HepG2 (cell line): Measurements from ENCODE around the gene VKORC1L1. TPM values are rescaled to one million over a fixed set of nuclear protein-coding genes. Genes with fewer than 3 reads are reported as not detected.
"Not testable (repeated sequence)": the region's sequence is repeated elsewhere in the genome, so short reads cannot be mapped to it uniquely, and the experiment has no call there.

ENCODE experiments used
- ATAC-seq: fragments of 200-7000 bp; cut with Tn5 transposase; 3 replicates; pipeline ENCODE4 v1.9.1; 2020; ENCODE audit warnings: mild to moderate bottlenecking, moderate library complexity
- BruUV-seq: library from RNA; stranded (reverse); fragments of 400-500 nt; replicated peaks from 2 replicates; lab custom pipeline; 2021; lab: Mats Ljungman, UMichigan
- CTCF ChIA-PET: fragments of 300-600 bp; formaldehyde crosslinking; extraction: SDS; loops from one replicate; lab custom pipeline; 2021; ENCODE audit warnings: low total read pairs, inconsistent platforms, low intra/inter-chr PET ratio; lab: Yijun Ruan, JAX
- POLR2A ChIA-PET: fragments of 350-600 bp; sonication (Branson Sonifier 250); formaldehyde crosslinking; loops from one replicate; lab custom pipeline; 2020; ENCODE audit warnings: antibody characterized with exemption, inconsistent platforms; lab: Yijun Ruan, JAX
- DNase-seq: peaks from one replicate; pipeline ENCODE4 v3.0.0-alpha.2; 2015; ENCODE audit warnings: low spot score
- FAIRE-seq: peaks from 3 replicates; lab custom pipeline; 2011; peaks lifted over from hg19 to GRCh38; lab: Jason Lieb, UNC
- H2AFZ ChIP-seq: one replicate; pipeline ENCODE4 v1.6.1; 2011; ENCODE audit warnings: low read length, inconsistent platforms
- H3K27ac ChIP-seq: fragments of 300-600 bp; 3 replicates; pipeline ENCODE4 v1.8.0; 2011; ENCODE audit warnings: mixed run types, mild to moderate bottlenecking, mixed read lengths, low read length, inconsistent platforms; ENCODE audit not compliant: insufficient read depth; ENCODE audit errors: extremely low read length
- H3K27me3 ChIP-seq, 2 experiments: fragments of 200-600 bp in 1 of 2; 2 replicates in 1 of 2; 3 replicates in 1 of 2; pipeline versions ENCODE4 v1.6.0 to v1.8.0; 2011; ENCODE audit warnings: low read length in 2 of 2, mild to moderate bottlenecking in 2 of 2, moderate library complexity in 2 of 2, inconsistent platforms in 1 of 2; ENCODE audit not compliant: insufficient read depth in 2 of 2, control insufficient read depth in 1 of 2
- H3K36me3 ChIP-seq, 2 experiments: fragments of 200-600 bp in 1 of 2; replicated peaks in 1 of 2; 2 replicates in 1 of 2; 3 replicates in 1 of 2; pipeline versions ENCODE4 v1.5.1 to v1.8.0; 2011; ENCODE audit warnings: low read length in 2 of 2, inconsistent platforms in 1 of 2; ENCODE audit not compliant: insufficient read depth in 2 of 2, control insufficient read depth in 1 of 2
- H3K4me1 ChIP-seq: 2 replicates; pipeline ENCODE4 v1.5.1; 2012; ENCODE audit warnings: low read length, inconsistent platforms; ENCODE audit not compliant: insufficient read depth
- H3K4me2 ChIP-seq: 2 replicates; pipeline ENCODE4 v1.6.0; 2011; ENCODE audit warnings: low read depth, low read length, inconsistent platforms
- H3K4me3 ChIP-seq, 3 experiments: fragments of 200-600 bp in 1 of 3; sonication (generic), shearing (Covaris generic) in 1 of 3; replicated peaks in 1 of 3; 2 replicates each; pipeline ENCODE4 v1.5.1; 2011 to 2016; ENCODE audit warnings: low read length in 3 of 3, inconsistent platforms in 2 of 3, low read depth in 2 of 3, mild to moderate bottlenecking in 2 of 3, control low read depth in 1 of 3, mixed read lengths in 1 of 3; ENCODE audit not compliant: insufficient read depth in 1 of 3
- H3K79me2 ChIP-seq: one replicate; pipeline ENCODE4 v1.6.1; 2011; ENCODE audit warnings: low read length, inconsistent platforms; ENCODE audit not compliant: insufficient read depth
- H3K9ac ChIP-seq: 2 replicates; pipeline ENCODE4 v1.6.0; 2011; ENCODE audit warnings: mild to moderate bottlenecking, low read depth, low read length, inconsistent platforms; ENCODE audit not compliant: insufficient read depth
- H3K9me3 ChIP-seq: 2 replicates; pipeline ENCODE4 v1.5.1; 2012; ENCODE audit warnings: mild to moderate bottlenecking, low read length
- H4K20me1 ChIP-seq: 2 replicates; pipeline ENCODE4 v1.6.0; 2011; ENCODE audit warnings: inconsistent platforms, mild to moderate bottlenecking, low read length, moderate library complexity; ENCODE audit not compliant: insufficient read depth
- WGBS: methylation state at CpG from one replicate; pipeline ENCODE4 v1.1.6; 2017; ENCODE audit warnings: low lambda C conversion rate; 5-methylcytosine and 5-hydroxymethylcytosine counted together
- in situ Hi-C: cut with HindIII; loops from 2 replicates; pipeline ENCODE4 v1.10.0; 2017; ENCODE audit warnings: low pct_unique_long_range_greater_than_20kb; ENCODE audit not compliant: extremely low pct_ligation_motif_present
- intact Hi-C: fragments of 100-400 bp; cut with micrococcal nuclease; formaldehyde crosslinking; loops from one replicate; pipeline ENCODE4 v1.10.0; 2022; ENCODE audit not compliant: unreplicated experiment
- polyA plus RNA-seq, 8 experiments: library from polyadenylated mRNA; depleted of rRNA in 3 of 8; stranded (reverse) in 7 of 8; unstranded in 1 of 8; fragments of >200 nt; fragmentation: Illumina TruSeq in 4 of 8; extraction: Trizol in 4 of 8; gene quantifications; 2 replicates each; pipeline versions ENCODE4 v1.2.1 to v1.2.3, GENCODE V29; 2011 to 2016; ENCODE audit warnings: low read depth in 4 of 8, missing spikeins in 1 of 8, mixed read lengths in 1 of 8; ENCODE audit not compliant: insufficient read depth in 1 of 8
- total RNA-seq, 5 experiments: library from RNA; depleted of rRNA; stranded (reverse); fragments of >200 nt; fragmentation: Illumina TruSeq; extraction: Trizol; gene quantifications; 2 replicates each; pipeline ENCODE4 v1.2.3, GENCODE V29; 2016; ENCODE audit warnings: low read depth in 1 of 5

VKORC1L1 gene
- total and polyA plus RNA-seq, 2 of the 13 experiments (the other 11 are each of a cell fraction or from before 2014, with no cell fraction given): 13.9 to 16.5 TPM

DNA sequence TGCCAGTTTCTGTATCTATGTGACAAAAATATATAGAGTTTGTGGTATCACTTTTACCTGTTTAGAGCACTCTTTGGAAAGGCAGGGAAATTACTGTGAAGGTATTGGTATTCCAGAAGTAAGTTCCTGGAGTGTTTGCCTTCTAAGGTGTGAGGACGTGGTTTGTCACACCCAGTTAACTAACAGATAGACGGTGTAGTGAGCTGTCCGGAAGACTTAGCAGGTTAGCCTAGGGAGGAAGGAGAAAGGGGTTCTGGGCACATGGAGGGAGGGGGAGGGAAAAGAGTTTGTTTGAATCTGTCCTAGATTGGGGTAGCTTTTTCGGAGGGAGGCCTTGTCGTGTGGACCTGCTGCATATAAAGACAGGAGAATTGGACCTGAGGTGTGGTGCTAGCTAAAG, 7.4 kb downstream of the VKORC1L1 start:
- H3K4me3 ChIP-seq, H3K9me3 ChIP-seq, in situ Hi-C loops, H2AFZ ChIP-seq, FAIRE-seq, H3K9ac ChIP-seq, H3K4me2 ChIP-seq, ATAC-seq, intact Hi-C loops, BruUV-seq, DNase-seq, H3K27me3 ChIP-seq, H3K4me1 ChIP-seq, H4K20me1 ChIP-seq, POLR2A ChIA-PET, H3K36me3 ChIP-seq, H3K27ac ChIP-seq, CTCF ChIA-PET: not testable (repeated sequence)
- over 99% methylated on average over 5 of the region's 5 CpGs for WGBS
- H3K79me2 ChIP-seq: peaks cover 11% of the 10 kb centered on the region

DNA sequence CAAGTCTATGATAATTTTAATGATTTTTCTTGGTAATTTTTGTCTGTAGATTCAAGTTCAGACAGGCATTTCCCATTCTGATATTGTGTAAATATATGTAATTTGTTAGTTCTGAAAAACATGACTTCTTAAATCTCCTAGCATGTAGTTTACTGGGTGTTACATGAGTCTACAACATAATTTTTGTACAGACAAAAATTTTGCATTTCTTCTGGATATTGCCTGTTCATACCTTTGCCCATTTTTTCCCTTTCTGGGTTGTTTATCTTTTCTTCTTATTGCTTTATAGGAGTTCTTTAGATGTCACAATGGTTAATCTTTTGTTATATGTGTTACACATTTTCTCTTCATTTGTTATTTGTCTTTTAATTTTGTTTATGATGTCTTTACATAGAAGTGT, 12.1 kb downstream of the VKORC1L1 start:
- H3K27ac ChIP-seq, CTCF ChIA-PET, H3K4me3 ChIP-seq, H4K20me1 ChIP-seq, intact Hi-C loops, H3K4me2 ChIP-seq, FAIRE-seq, H3K4me1 ChIP-seq, H2AFZ ChIP-seq, DNase-seq, H3K27me3 ChIP-seq, POLR2A ChIA-PET, ATAC-seq, H3K9ac ChIP-seq, BruUV-seq, in situ Hi-C loops, H3K36me3 ChIP-seq, H3K9me3 ChIP-seq: not testable (repeated sequence)
- peaks cover 11% of the 10 kb centered on the region for H3K79me2 ChIP-seq

GRCh38 chr7:65885533-65885932, 12.7 kb downstream of the VKORC1L1 start:
- H3K27ac ChIP-seq, H3K4me3 ChIP-seq, H3K4me1 ChIP-seq, H4K20me1 ChIP-seq, POLR2A ChIA-PET, H3K9ac ChIP-seq, H2AFZ ChIP-seq, ATAC-seq, H3K27me3 ChIP-seq, BruUV-seq, DNase-seq, CTCF ChIA-PET, H3K79me2 ChIP-seq, H3K36me3 ChIP-seq, in situ Hi-C loops, H3K9me3 ChIP-seq, H3K4me2 ChIP-seq, FAIRE-seq, intact Hi-C loops: not testable (repeated sequence)
- WGBS: 94% methylated on average over 2 of the region's 3 CpGs

GRCh38 chr7:65888434-65889156, 15.7 kb downstream of the VKORC1L1 start:
- in situ Hi-C loops, H4K20me1 ChIP-seq, H3K4me1 ChIP-seq, H3K4me3 ChIP-seq, CTCF ChIA-PET, BruUV-seq, FAIRE-seq, intact Hi-C loops, POLR2A ChIA-PET, H3K4me2 ChIP-seq, H3K27ac ChIP-seq, H3K27me3 ChIP-seq, H2AFZ ChIP-seq, H3K9me3 ChIP-seq, H3K9ac ChIP-seq, DNase-seq, ATAC-seq: not testable (repeated sequence)
- WGBS: 95% methylated on average over 5 of the region's 5 CpGs
- Histone ChIP-seq H3K79me2 (peaks cover 16% of the 10 kb centered on the region), H3K36me3 (peaks cover 2 to 12% of the 10 kb centered on the region in 2 experiments; a peak in 3 of 5 replicates)
